HG03039 (cell line): ENCODE measurements around the gene HEATR1.
"Not testable (repeated sequence)": the region's sequence is repeated elsewhere in the genome, so short reads cannot be mapped to it uniquely, and the experiment has no call there.

Source experiments
- ATAC-seq: cut with Tn5 transposase; IDR thresholded peaks from one replicate; pipeline ENCODE4 v1.9.1; 2021; ENCODE audit warnings: mild to moderate bottlenecking, moderate library complexity; ENCODE audit not compliant: unreplicated experiment

Gene HEATR1

DNA sequence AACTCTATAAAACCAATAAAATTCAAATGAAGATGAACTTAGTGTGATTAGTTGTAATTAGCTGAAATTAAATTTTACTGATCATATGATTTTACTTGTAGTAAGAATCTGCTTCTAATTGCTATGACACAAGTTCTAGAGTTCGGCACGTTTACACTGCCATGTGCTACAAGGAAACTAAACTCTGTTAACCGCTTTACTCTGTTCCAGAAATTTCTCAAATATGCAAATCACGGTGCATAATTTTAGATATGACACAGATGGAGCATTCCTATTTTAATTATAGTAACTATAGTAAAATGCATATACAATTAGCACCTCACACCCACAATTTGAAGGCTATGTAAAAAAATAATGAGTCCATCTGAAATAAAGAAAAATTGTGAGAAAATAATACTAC lies 14.8 kb downstream of the HEATR1 start:
- ATAC-seq, result no peak

GRCh38 chr1:236581528-236581927 lies 22.8 kb downstream of the HEATR1 start:
- ATAC-seq, result no peak

DNA sequence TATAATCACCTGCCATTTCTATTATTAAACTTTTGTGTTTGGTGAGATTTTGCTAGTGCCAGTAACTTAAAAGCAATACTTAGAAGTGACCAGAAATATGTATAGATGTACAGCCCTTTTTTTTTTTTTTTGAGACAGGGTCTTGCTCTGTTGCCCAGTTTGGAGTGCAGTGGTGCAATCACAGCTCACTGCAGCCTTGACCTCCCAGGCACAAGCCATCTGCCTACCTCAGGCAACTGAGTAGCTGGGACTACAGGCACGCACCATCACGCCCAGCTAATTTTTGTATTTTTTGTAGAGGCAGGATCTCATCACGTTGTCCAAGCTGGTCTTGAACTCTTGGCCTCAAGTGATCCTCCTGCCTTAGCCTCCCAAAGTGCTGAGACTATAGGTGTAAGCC lies 23.9 kb downstream of the HEATR1 start:
- ATAC-seq, result not testable (repeated sequence)

GRCh38 chr1:236578661-236579060 lies 25.7 kb downstream of the HEATR1 start:
- no peak for ATAC-seq

- not testable (repeated sequence) for ATAC-seq
Measured at GRCh38 chr1:236577041-236577440, 27.3 kb downstream of the HEATR1 start.

- no peak for ATAC-seq
Measured at GRCh38 chr1:236576004-236576403, 28.3 kb downstream of the HEATR1 start.

GRCh38 chr1:236575523-236575922 lies 28.8 kb downstream of the HEATR1 start:
- ATAC-seq, result no peak

GRCh38 chr1:236568285-236568894 lies 35.9 kb downstream of the HEATR1 start:
- ATAC-seq, result no peak

DNA sequence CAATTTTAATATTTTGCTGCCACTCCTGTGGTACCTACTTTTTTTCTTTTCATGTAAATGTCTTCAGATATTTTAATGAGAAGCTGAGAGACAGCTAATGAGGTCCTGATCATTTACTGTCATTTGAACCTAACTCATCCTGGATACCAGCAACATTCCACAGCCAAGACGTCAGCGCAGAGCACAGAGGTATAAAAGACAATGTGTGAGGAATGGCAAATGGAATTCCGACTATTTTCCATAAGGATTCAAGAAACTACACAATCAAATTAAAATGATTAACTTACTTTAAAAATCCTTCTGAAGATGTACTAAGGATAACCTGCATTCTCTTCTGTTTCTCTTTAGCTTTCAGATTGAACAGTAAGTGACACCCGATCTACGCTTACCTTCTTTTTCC lies 38.8 kb downstream of the HEATR1 start:
- no peak for ATAC-seq

GRCh38 chr1:236561976-236562375 lies 42.3 kb downstream of the HEATR1 start:
- no peak for ATAC-seq

DNA sequence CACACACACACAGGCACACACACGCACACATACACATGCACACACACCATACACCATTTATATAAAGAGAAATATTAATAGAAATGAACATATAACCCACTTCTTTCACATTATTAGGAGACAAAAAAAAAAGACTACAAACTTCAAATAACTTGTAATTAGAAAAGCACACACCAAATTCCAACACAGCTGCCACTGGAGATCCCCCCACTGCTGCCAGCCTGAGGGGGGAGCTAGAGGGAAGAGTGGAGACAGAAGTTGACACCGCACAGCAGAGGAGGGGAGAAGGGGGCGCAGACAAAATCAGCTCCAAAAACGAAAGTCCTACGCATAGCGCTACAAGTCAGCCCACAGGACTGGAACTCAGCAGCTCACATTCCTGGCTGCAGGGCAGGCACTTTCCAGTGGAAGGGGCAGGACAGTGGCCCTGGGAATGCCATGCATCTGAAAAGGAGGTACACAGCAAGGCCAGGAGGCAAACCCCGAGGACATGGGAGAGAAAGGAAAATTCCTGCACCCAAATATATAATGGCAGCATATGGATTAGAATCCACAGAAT lies 44.0 kb downstream of the HEATR1 start:
- ATAC-seq, result no peak

DNA sequence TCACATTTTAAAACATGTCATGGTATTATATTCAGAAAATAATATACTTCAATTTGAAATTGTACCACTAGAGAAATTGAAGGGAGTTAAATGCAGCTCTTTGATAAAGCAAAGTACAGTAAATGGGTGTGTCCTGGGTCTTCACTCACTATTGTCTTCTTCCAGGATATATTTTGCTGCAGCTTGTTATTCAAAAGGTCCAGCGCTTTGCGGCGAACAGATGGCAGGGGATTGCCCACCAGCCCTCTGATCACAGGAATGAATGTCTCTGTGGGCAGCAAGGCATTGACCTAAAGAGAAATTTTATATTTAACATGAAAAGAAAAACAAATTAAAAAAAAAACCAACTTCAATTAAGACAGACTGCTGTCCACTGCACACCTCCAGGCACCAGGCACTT lies 45.5 kb downstream of the HEATR1 start:
- no peak for ATAC-seq

DNA sequence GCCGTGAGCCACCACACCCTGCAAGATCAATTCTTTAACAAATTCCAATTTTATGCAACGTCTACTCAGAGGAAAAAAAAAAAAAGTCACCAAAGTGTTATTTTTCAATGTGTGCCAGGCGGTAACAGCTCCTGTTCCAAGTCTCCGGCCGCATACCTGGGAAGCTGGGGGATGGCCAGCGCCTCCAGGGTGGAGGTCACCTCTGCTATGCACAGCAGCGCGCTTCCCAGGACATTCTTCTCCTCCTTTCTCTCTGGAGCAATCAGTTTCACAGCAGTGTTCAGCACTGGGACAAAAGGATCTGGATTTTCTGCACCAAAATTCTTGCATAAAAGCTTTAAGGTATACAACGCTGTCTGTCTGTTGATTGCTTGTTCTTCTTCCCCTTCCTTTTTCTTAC lies 46.2 kb downstream of the HEATR1 start:
- ATAC-seq, result no peak

- no peak for ATAC-seq
Measured at GRCh38 chr1:236556606-236557005, 47.7 kb downstream of the HEATR1 start.

- no peak for ATAC-seq
Measured at GRCh38 chr1:236553370-236553769, 50.9 kb downstream of the HEATR1 start.

DNA sequence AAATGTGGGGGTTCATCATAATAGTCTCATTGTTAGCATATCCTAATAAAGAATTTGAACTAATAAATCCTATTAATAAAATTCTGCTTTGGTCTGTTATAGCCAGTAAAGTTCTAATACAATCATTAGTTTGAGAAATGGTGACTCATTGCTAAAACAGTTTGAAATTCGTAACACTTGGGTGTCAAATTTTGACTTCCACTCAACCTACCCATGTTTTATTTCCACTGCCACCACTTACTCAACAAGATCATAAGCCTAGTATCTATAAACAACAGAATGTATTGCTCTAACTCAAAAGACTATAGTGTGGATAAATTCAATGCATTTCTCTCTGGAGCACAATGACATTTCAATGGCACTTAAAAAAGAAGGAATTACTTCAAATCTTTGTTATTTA lies 51.4 kb downstream of the HEATR1 start:
- no peak for ATAC-seq

DNA sequence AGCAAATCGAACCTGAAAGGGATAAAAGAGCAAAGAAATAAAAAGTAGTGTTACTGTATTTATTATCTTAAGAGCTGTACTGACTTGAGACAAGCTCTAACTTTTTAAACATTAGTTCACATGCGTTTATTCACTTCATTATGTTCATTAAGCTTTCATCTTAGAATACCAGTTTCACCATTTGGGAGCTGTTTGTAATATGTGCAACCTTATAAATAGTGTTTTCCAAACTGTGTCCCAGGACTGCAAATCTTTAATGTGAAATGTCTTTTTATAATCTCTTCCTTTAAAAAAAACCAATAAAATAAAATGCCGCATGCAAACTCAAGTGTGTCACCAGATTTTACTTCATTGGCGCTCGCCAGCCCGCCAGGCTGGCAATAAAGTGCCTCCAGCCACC lies 52.2 kb downstream of the HEATR1 start:
- no peak for ATAC-seq

DNA sequence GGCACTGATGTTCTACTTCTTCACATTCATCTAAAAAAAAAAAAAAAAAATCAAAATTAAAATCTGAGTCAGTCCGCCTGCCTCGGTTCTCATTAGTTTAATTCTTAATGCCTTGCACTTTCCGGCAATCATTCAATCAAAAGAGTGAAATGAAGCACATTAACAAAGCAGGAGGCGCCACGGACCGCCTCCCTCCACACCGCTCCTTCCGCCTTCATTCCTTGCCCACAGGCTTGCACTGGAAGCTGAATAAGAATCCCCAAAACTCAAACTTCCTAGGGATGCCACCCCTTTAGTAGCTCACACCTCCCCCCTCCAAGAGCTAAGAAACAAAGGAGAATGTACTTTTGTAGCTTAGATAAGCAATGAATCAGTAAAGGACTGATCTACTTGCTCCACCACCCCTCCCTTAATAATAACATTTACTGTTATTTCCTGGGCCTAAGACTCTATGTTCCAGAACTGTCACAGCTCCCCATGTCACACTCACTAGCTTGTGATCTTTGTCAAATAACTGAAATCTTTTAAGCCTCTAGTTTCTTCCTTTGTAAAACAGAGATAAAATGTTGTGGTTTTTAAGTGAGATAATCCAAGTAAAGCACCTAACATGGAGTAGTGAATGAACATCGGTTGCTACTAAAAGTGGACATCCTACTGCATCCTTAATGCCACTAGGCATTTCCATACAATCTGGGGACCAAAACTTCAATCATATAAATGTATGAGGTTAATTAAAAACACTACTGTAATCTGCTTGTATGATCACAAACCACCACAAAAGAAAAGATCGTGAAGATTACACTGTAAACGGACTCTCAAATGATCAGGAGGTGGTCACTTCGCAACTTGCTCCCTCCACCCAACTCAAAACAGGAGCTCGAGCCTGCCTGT lies 53.1 kb downstream of the HEATR1 start:
- no peak for ATAC-seq

GRCh38 chr1:236548452-236548851 lies 55.9 kb downstream of the HEATR1 start:
- ATAC-seq, result no peak

DNA sequence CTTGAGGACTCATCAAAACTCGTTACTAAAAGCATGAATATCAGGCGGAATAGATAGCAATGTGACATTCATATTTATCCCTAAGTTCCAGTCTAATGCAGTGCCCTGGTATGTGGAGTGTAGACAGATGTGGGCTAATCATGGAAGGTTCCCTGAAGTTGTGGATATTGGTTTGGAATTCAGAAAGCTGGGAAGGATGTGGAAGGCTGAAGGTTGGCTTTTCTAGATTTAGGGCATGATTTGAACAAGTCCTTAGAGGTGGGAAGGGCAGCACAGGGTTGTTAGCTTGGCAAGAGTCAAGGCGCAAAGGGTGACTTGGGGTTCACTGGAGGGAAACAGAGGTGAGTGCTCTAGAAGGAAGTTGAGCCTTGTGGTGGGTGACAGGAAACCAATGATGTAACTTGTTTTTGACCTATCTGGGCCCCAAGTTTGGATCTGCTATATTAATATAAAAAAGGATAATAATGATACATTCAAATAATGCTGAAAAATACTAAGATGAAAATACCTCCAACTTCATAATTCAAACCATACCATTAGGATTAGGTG lies 58.6 kb downstream of the HEATR1 start:
- ATAC-seq, result no peak

DNA sequence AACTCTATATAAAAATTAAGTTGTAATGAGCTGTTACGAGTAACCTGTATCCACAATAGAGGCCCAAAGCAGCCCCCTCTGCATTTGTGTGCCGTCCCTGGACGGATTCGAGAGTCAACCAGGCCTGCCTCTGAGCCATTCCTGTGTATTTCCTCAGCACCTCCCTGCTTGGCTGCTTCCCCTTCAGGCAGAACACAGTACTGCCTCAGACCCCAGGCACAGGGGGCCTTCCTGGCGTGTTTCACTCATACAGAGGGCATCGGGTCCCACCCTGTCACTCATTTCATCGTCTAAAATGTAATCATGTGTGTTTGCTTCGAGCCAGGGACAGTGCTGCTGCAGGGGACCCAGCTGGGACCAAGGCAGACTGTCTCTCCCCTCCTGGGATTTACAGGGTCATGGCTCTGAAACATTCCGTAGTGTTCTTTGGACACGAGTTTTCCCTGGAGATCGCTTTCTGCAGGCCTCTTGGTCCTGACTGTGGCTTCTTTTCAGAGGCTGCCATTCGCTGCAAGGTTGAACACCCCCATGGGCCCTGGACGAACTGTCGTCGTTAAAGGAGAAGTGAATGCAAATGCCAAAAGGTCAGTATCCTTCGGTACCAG lies 61.1 kb downstream of the HEATR1 start:
- no peak for ATAC-seq
